Activated effector memory CD4-positive, alpha-beta T cell treated with Interleukin-2 at 50 U/mL for 16 hours (primary cell): ENCODE results near the gene PCDHAC1.

Experiments
- DNase-seq: peaks from one replicate; pipeline ENCODE4 v3.0.0-alpha.2; 2020

The PCDHAC1 gene

DNA sequence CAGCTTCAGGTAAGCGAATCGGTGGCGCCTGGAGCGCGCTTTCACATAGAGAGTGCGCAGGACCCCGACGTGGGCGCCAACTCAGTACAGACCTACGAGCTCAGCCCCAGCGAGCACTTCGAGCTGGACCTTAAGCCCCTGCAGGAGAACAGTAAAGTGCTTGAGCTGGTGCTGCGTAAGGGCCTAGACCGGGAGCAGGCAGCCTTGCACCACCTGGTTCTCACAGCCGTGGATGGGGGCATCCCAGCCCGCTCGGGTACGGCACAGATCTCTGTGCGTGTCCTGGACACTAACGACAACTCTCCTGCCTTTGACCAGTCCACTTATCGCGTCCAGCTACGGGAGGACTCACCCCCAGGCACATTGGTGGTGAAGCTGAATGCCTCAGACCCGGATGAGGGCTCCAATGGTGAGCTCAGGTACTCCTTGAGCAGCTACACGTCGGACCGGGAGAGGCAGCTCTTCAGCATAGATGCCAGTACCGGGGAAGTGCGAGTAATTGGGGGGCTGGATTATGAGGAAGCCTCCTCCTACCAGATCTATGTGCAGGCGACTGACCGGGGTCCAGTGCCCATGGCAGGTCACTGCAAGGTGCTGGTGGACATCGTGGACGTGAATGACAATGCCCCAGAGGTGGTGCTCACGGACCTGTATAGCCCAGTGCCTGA, 41.3 kb downstream of the PCDHAC1 start:
- no peak for DNase-seq

DNA sequence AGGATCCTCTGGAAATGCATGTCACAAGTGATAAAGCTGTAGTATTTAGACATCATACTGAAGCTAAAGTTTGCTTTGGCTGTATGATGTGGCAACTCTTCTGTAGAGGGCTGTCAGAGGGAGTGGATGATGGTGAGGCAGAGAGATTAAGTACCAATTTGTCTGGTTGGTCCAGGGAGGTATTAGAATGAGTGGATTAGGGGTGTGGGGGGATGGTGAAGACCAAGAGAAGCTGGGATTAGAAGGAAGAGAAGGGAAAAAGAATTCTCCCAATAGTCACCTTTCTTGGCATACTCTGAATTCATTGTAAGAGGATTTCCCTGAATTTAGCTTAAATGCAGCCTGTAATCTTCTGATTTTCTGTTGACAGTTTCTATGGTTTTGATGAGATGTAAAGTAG, 43.8 kb downstream of the PCDHAC1 start:
- no peak for DNase-seq

DNA sequence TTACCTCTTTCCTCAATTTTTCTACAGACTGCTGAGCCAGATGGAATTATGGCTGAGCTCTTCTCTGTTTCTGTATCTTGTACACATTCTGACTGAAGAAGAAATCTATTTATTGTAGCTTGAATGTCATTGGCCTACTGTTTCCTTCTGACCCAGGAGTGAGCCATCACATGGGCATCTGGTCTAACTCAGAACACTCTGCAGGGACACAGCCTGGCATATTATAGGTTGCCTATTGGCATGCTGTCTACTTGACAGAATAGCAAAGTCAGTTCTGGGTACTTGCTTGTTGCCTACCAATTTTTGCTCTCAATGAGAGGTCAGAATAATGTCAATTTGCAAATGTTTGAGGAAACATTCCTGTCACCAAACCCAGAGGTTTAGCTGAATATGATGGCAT, 47.5 kb downstream of the PCDHAC1 start:
- no peak for DNase-seq

DNA sequence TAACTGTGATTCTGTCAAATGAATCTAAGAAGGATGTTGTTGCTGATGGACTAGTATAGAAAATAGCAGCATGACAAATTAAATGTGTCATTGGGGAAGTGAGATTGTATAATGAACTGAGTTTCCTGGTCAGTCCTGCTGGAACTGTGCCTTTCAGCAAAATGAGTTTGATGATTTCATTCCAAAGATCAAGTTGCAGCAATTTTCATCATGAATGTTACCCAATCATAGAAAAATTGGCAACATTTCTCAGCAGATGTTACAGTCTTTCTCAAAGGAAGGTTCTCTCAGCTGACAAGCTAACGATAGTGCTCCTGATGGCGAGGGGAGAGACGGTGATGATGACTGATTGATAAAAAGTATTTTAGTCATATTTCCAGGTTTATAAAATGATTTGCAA, 50.9 kb downstream of the PCDHAC1 start:
- DNase-seq, result no peak

DNA sequence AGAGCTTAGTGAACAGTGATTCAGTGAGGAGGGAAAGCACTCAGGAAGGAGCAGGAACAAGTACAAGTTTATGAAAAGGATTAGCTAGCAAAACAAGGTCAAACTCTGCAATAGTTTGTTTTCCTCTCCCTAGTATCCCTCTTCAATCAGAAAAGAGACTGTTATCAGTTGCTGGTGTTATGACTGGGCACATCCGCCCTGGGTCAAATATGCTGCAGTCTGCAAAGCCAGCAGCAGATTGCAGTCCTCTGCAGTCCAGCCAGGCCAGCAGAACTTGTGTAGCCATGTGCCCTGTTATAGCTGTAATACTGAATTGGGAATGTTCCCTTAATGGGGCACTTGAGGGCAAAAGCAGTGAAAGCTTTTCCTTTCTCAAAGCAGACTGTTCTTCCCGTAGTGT, 52.2 kb downstream of the PCDHAC1 start:
- no peak for DNase-seq

DNA sequence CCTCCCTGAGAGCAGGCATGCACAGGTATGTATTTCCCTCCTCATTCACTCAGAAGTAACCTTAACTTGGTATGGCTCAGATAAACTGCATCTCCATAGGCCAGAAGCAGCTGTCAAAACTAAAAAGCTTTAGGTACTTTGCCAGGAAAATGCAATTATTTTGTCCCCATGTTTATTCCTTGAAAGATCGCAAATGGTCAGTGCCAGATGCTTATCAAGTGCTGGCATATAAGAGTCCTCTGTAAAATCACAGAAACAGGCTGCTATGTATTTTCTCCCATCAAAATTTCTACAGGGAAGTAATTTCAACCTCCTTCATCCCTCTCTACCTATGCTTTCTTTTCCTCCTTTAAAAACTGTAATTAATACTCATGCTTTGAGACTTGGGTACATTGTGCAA, 52.9 kb downstream of the PCDHAC1 start:
- DNase-seq, result no peak
